NB4 (cell line): ENCODE measurements around the gene FAM111A.
"Not testable (repeated sequence)": the region's sequence is repeated elsewhere in the genome, so short reads cannot be mapped to it uniquely, and the experiment has no call there.

Experiments
- DNase-seq: peaks from one replicate; pipeline ENCODE4 v3.0.0; 2010; ENCODE audit warnings: low read depth
- H3K4me3 ChIP-seq: one replicate; pipeline ENCODE4 v1.5.1; 2011; ENCODE audit warnings: mild to moderate bottlenecking, low read depth, low read length, moderate library complexity
- MYC ChIP-seq: IDR thresholded peaks from 2 replicates; pipeline ENCODE4 v1.6.1; 2011; ENCODE audit warnings: low read depth, low read length
- POLR2A ChIP-seq: IDR thresholded peaks from 2 replicates; pipeline ENCODE4 v1.6.1; 2011; ENCODE audit warnings: mild to moderate bottlenecking; ENCODE audit not compliant: insufficient read length; ENCODE audit errors: extremely low read depth
- TF ChIP-seq, protein P1 (sequence below): IDR thresholded peaks from 2 replicates; pipeline ENCODE4 v1.6.1; 2011; ENCODE audit warnings: low read depth, low read length
- TF ChIP-seq, protein P2 (sequence below): IDR thresholded peaks from one replicate; pipeline ENCODE4 v1.5.1; 2012; ENCODE audit warnings: low read depth, low read length

Gene FAM111A

GRCh38 chr11:59119826-59120225, 22.8 kb upstream of the FAM111A start:
- TF ChIP-seq POLR2A (no peak), MYC (no peak)
- TF ChIP-seq, protein P1, sequence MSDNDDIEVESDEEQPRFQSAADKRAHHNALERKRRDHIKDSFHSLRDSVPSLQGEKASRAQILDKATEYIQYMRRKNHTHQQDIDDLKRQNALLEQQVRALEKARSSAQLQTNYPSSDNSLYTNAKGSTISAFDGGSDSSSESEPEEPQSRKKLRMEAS = no peak
- TF ChIP-seq, protein P2, sequence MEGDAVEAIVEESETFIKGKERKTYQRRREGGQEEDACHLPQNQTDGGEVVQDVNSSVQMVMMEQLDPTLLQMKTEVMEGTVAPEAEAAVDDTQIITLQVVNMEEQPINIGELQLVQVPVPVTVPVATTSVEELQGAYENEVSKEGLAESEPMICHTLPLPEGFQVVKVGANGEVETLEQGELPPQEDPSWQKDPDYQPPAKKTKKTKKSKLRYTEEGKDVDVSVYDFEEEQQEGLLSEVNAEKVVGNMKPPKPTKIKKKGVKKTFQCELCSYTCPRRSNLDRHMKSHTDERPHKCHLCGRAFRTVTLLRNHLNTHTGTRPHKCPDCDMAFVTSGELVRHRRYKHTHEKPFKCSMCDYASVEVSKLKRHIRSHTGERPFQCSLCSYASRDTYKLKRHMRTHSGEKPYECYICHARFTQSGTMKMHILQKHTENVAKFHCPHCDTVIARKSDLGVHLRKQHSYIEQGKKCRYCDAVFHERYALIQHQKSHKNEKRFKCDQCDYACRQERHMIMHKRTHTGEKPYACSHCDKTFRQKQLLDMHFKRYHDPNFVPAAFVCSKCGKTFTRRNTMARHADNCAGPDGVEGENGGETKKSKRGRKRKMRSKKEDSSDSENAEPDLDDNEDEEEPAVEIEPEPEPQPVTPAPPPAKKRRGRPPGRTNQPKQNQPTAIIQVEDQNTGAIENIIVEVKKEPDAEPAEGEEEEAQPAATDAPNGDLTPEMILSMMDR = no peak
- no peak for DNase-seq
- H3K4me3 ChIP-seq = no peak overlapping the region

GRCh38 chr11:59135648-59136461, 6.8 kb upstream of the FAM111A start:
- DNase-seq = peak; percentile 85
- peak overlapping the region; percentile 17 for H3K4me3 ChIP-seq
- TF ChIP-seq POLR2A (no peak), MYC (no peak)
- TF ChIP-seq, protein P2 = peak; percentile 99
- TF ChIP-seq, protein P1 = no peak

DNA sequence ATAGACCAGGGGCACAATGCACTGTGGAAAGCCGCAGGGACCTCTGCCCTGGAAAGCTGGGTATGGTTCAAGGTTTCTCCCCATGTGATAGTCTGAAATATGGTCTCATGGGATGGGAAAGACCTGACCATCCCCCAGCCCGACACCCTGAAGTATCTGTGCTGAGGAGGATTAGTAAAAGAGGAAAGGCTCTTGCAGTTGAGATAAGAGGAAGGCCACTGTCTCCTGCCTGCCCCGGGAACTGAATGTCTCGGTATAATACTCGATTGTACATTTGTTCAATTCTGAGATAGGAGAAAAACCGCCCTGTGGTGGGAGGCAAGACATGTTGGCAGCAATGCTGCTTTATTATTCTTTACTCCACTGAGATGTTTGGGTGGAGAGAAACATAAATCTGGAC, 6.1 kb upstream of the FAM111A start:
- H3K4me3 ChIP-seq, DNase-seq: not testable (repeated sequence)

GRCh38 chr11:59137190-59137589, 5.5 kb upstream of the FAM111A start:
- no peak overlapping the region for H3K4me3 ChIP-seq
- DNase-seq = no peak
- no peak for TF ChIP-seq MYC
- TF ChIP-seq, protein P2 = no peak

GRCh38 chr11:59138643-59139042, 4.0 kb upstream of the FAM111A start:
- peak; percentile 5 for DNase-seq
- TF ChIP-seq, protein P2 = no peak
- no peak for TF ChIP-seq MYC
- TF ChIP-seq, protein P1 = no peak
- H3K4me3 ChIP-seq = no peak overlapping the region

DNA sequence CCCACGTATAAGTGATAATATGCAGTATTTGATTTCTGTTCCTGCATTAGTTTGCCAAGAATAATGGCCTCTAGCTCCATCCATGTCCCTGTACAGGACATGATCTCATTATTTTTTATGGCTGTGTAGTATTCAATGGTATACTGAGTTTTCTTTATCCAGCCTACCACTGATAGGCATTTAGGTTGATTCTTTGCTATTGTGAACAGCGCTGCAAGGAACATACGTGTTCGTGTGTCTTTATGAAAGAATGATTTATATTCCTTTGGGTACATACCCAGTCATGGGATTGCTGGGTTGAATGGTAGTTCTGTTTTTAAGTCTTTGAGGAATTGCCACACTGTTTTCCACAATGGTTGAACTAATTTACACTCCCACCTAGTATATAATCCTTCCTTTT, 1.5 kb upstream of the FAM111A start:
- H3K4me3 ChIP-seq = no peak overlapping the region
- TF ChIP-seq, protein P2 = no peak
- TF ChIP-seq, protein P1 = no peak

More for the DNA sequence above, 1.5 kb upstream of the FAM111A start:
- DNase-seq = no peak
